NCI-H2081 (cell line): ENCODE measurements around the gene EAF2.
"Not testable (repeated sequence)": the region's sequence is repeated elsewhere in the genome, so short reads cannot be mapped to it uniquely, and the experiment has no call there.

ENCODE experiments used
- DNase-seq, 2 experiments: peaks; one replicate each; lab custom pipeline; 2025; lab: John Stamatoyannopoulos, UW

Gene EAF2

DNA sequence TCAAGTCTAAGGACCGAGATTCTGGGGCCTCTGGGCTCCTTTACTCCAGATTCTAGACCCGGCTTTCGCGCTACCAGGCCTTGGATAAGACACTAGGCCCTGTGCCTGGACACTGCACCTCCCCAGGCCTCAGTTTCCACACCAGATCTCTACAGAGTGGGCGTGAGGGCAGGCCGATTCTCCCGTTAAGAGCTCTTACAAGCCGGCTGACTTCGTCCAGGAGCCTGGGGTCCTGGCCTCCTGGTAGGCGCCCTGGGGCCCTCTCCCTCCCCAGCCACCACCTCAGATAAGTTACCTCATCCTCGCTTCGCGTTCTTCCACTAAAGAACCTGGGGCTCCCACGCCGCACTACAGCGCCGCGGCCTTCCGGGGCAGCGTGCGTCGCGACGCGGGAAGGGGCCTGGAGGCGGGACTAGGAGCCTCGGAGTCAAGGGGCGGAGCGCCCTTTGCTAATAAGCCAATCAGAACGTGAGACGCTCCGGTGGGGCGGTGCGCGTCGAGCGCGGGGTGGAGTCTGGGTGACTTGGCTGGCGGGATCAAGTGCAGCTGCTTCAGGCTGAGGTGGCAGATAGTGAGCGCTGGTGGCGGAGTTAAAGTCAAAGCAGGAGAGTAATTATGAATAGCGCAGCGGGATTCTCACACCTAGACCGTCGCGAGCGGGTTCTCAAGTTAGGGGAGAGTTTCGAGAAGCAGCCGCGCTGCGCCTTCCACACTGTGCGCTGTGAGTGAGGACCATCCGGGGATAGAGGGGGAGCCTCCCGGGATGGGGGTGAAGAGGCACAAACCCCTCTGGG is at the start of gene EAF2, which contains the start of gene IQCB1:
EAF2 (plus strand) TSS at position 539 of the 794 bp plus-strand sequence; CDS start at position 616, 77 bp downstream.
IQCB1 (minus strand) TSS at position 390 of the 794 bp plus-strand sequence. CDS start 6,100 bp downstream, outside the sequence.
- DNase-seq = peak; percentile 98 to 99

DNA sequence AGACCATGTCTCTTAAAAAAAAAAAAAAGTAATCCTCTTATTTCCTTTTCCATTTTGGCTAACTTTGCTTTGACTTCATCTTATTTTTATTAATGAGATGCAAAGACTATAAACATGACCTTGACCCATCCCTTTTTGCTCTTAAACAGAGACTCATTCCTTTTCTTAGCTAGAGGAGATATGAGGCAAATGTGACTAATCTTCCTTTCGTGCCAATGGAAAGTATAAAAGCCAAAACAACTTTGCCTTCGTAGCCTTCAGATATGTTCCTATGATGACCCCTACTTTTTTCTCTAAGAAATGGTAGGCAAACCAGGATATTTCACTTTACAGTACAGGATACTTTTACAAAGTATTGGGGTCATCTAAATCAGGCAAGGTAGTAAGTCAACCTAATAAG is 48.5 kb upstream of the EAF2 start:
- no peak for DNase-seq

GRCh38 chr3:121793078-121793477 is 41.9 kb upstream of the EAF2 start:
- DNase-seq = no peak

DNA sequence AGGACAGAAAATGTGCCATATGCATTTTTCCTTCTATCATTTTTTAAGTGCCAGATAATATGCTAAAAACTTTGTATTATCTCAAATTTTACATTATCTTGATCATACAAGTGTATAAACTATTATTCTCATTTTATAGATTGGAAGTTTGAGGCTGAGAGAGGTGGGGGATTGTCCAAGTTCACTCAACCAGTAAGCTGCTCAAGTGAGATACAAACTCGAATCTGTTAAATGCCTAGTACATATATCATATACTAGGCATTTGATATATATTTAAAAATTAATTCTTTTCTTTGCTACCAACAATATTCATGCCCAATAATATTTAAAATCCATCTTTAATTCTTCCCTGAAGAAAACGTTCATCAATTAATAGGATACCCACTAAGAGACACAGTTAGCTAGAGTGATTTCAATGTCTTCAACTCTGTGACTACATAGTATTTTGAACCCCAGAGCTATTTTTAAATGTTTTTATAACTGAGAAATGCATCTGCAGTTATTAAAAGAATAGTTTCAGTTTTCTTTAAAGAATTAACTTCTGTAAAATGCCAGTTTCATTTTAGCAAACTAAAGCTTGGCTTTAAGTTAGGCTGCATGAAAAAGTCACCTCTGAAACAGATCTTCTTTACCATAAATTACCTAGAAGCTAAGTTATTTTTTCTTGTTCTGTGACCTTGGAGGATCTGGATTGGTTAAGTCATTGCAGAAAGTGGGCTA is 40.6 kb upstream of the EAF2 start:
- DNase-seq = no peak

GRCh38 chr3:121796970-121797369 is 38.0 kb upstream of the EAF2 start:
- no peak for DNase-seq

- no peak for DNase-seq
Measured at GRCh38 chr3:121800906-121801305, 34.1 kb upstream of the EAF2 start.

DNA sequence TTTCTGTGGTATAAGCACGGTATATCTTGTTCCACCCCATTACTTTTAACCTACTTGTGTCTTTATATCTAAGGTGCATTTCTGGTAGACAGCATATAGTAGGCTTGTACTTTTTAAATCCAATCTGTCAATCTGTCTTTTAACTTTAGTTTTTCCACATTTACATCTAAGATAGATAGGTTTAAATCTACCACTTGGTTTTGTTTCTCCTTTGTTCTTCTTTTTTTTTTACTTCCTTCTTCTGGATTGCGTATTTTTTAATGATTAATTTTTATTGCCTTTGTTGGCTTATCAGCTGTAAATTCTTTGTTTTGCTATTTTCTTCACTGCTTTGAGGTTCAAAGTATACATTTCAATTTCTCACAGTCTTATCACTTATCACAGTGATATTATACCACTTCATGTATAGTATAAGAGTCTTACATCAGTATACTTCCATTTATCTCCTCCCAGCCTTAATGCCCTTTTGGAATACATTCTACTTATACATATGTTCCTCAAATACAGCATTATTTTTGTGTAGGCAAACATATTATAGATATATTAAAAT is 31.2 kb upstream of the EAF2 start:
- no peak for DNase-seq

DNA sequence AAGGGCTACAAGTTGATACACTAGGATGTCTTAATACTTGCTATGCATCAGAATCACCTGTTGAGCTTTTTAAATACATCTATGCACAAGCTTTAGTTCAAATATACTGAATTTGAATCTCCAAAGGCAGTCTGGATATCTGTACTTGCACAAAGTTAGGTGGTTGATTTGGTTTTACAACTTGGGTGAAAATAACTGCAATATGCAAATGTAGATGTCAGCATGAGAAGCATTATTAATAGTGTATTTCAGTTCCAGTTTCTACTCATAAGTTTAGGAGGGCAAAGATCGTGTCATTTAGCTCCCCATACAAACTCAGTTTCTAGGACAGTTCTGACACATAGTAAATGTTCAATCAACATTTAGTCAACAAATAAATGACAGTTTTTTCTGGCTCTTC is 25.8 kb upstream of the EAF2 start:
- DNase-seq = no peak

DNA sequence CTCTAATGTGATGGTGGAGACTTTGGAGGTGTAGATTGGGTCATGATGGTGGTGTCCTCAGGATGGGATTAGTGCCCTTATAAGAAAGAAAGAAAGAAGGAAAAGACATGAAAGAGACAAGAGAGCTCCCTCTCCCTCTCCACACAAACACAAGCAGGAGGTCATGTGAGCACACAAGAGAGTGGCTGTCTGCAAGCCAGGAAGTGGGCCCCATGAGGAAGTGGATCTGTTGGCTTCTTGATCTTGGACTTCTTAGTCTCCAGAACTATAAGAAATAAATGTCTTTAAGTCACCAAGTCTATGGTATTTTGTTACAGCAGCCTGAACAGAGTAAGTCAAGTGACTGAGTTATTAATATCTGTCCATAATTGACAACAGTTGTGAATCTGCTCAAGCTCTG is 17.3 kb upstream of the EAF2 start:
- no peak for DNase-seq

DNA sequence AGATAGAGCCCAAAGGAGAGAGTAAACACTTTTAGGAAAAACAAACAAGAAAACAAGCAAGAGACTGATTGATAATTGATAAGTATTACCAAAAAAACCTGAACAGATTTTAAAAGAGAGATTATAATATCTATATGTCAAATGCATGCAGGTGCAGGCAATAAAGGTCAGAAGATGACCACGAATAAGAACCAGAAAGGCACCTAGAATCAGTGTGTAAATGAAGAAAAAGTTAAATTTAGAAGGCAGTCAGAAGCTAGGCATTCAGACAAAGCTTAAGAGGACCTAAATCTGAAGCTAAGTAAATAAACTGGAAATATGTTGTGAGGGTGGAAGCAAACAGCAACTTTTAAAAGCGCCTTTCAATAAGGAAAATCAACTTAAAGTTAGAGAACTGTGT is 16.4 kb upstream of the EAF2 start:
- no peak for DNase-seq

DNA sequence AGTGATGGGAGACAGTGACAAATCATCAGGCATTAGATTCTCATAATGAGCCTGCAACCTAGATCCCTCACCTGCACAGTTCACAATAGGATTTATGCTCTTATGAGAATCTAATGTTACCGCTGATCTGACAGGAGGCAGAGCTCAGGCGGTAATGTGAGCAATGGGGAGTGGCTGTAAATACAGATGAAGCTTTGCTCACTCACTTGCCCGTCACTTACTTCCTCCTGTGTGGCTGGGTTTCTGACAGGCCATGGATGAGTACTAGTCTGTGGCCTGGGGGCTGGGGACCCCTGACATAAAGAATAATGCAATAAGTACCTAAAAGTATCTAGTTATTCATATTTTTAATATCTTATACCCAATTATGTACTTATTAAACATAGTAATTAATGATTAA is 15.8 kb upstream of the EAF2 start:
- DNase-seq = peak in 1 of 2 experiments; percentile 12

DNA sequence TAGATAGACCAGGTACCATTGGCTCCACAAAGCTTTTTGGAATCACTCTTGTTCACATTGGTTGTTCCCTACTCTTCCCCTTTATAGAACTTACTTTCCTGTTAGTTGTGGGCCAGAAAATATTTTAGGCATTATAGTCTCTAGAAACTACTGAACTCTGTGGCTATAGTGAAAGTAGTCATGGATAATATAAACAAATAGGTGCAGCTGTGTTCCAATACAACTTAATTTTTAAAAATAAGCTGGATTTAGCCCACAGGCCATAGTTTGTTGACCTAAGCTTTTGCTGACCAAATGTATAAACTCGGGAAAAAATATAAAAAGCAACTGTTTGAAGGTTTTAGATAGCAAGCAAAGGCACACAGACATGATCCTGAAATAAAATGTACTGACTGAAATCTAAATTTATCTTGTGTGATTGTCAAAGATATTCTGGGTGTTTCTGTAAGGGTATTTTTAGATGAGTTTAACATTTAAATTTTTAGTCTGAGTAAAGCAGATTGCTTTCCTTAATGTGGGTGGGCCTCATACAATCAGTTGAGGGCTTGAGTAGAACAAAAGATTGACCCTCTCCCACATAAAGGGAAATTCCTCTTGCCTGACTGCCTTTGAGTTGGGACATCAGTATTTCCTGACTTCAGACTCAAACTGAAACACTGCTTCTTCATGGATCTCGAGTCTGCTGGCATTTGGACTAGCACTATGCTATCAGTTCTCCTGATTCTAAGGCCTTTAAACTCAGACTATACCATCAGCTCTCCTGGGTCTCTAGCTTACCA is 13.4 kb upstream of the EAF2 start:
- DNase-seq = no peak

- DNase-seq = no peak
Measured at GRCh38 chr3:121822973-121823372, 12.0 kb upstream of the EAF2 start.

- peak in 1 of 2 experiments; percentile 51 for DNase-seq
Measured at GRCh38 chr3:121834157-121834670, 795 bp upstream of the EAF2 start.

GRCh38 chr3:121835465-121835801 is 424 bp downstream of the EAF2 start:
- DNase-seq = peak in 1 of 2 experiments; percentile 40

DNA sequence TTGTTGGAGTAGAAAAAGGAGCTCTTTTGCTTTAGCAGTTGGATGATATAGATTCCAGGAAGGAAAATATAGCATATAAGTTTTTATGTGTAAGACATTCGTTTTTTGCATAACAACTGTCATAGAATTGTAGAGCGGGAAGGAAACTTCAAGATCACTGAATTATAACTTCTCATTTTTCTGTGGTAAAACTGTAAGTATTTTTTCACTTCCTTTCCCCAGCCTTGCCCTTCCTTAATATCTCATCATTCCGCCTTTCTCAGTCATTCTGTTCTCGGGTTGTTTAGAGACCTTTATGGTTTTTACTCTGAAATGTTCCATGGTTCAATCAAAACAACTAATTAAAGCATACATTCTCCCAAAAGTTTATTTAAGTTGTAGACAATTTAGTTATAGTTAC is 1.1 kb downstream of the EAF2 start:
- no peak for DNase-seq

- no peak for DNase-seq
Measured at GRCh38 chr3:121836481-121836880, 1.5 kb downstream of the EAF2 start.

- no peak for DNase-seq
Measured at GRCh38 chr3:121839962-121840361, 5.0 kb downstream of the EAF2 start.

- no peak for DNase-seq
Measured at GRCh38 chr3:121844892-121845291, 9.9 kb downstream of the EAF2 start.

- no peak for DNase-seq
Measured at GRCh38 chr3:121852256-121852655, 17.2 kb downstream of the EAF2 start.

GRCh38 chr3:121855555-121855954 is 20.5 kb downstream of the EAF2 start:
- DNase-seq = peak in 1 of 2 experiments; percentile 32

DNA sequence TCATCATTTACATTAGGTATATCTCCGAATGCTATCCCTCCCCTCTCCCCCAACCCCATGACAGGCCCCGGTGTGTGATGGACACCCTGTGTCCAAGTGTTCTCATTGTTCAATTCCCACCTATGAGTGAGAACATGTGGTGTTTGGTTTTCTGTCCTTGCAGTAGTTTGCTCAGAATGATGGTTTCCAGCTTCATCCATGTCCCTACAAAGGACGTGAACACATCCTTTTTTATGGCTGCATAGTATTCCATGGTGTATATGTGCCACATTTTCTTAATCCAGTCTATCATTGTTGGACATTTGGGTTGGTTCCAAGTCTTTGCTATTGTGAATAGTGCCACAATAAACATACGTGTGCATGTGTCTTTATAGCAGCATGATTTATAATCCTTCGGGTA is 22.8 kb downstream of the EAF2 start:
- DNase-seq = not testable (repeated sequence)
